NT2/D1 (cell line): ENCODE measurements around the gene FAM3D.
"Not testable (repeated sequence)": the region's sequence is repeated elsewhere in the genome, so short reads cannot be mapped to it uniquely, and the experiment has no call there.

Source experiments
- DNase-seq: peaks from one replicate; pipeline ENCODE4 v3.0.0-alpha.2; 2011; ENCODE audit warnings: low read depth, low spot score
- H3K27me3 ChIP-seq: 2 replicates; pipeline ENCODE4 v1.6.0; 2011; ENCODE audit warnings: mild to moderate bottlenecking; ENCODE audit not compliant: insufficient read length, insufficient read depth
- H3K36me3 ChIP-seq: 2 replicates; pipeline ENCODE4 v1.6.1; 2011; ENCODE audit warnings: mild to moderate bottlenecking, low read length, mixed read lengths; ENCODE audit not compliant: insufficient read depth, insufficient read length
- H3K4me1 ChIP-seq: 2 replicates; pipeline ENCODE4 v1.5.1; 2011; ENCODE audit not compliant: insufficient read depth, insufficient read length
- H3K4me3 ChIP-seq: 2 replicates; pipeline ENCODE4 v1.5.1; 2011; ENCODE audit warnings: low read depth; ENCODE audit not compliant: insufficient read length
- H3K9ac ChIP-seq: 2 replicates; pipeline ENCODE4 v1.6.0; 2011; ENCODE audit warnings: low read depth; ENCODE audit not compliant: insufficient read length
- H3K9me3 ChIP-seq: 2 replicates; pipeline ENCODE4 v1.5.1; 2011; ENCODE audit warnings: mild to moderate bottlenecking, low read length; ENCODE audit not compliant: insufficient read depth
- SUZ12 ChIP-seq: IDR thresholded peaks from 2 replicates; pipeline ENCODE4 v1.6.1; 2011; ENCODE audit not compliant: insufficient read length, insufficient read depth; ENCODE audit errors: extremely low read depth
- YY1 ChIP-seq: IDR thresholded peaks from 2 replicates; pipeline ENCODE4 v1.6.1; 2011; ENCODE audit not compliant: insufficient read length, insufficient read depth
- ZNF274 ChIP-seq: IDR thresholded peaks from 2 replicates; pipeline ENCODE4 v1.6.1; 2011; ENCODE audit warnings: mild to moderate bottlenecking, low read depth, low read length

The FAM3D gene, protein sequence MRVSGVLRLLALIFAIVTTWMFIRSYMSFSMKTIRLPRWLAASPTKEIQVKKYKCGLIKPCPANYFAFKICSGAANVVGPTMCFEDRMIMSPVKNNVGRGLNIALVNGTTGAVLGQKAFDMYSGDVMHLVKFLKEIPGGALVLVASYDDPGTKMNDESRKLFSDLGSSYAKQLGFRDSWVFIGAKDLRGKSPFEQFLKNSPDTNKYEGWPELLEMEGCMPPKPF

DNA sequence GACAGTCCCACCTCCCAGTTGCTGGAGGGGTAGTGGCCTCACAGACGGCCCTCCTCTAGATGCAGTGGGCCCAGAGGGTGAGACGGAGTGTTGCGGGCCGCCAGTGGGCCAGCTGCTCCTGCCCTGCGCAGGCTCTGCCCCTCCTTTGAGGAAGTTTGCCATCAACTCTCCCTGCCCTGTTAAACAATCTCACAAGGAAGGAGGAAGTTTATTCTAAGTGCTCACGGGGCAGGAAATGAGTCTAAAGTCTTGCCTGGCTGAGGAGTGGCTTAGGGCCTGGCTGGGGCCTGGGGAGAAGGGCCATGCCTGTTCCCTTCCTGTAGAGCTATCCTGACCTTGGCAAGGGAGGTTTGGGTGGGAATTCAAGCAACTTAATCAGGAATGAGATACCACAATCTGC lies at the start of gene FAM3D:
Gene FAM3D, minus strand, starts transcription at position 92 of the 400 bp plus-strand sequence. CDS start 11,211 bp downstream, outside the sequence.
- TF ChIP-seq ZNF274 (no peak), YY1 (no peak), SUZ12 (no peak)

DNA sequence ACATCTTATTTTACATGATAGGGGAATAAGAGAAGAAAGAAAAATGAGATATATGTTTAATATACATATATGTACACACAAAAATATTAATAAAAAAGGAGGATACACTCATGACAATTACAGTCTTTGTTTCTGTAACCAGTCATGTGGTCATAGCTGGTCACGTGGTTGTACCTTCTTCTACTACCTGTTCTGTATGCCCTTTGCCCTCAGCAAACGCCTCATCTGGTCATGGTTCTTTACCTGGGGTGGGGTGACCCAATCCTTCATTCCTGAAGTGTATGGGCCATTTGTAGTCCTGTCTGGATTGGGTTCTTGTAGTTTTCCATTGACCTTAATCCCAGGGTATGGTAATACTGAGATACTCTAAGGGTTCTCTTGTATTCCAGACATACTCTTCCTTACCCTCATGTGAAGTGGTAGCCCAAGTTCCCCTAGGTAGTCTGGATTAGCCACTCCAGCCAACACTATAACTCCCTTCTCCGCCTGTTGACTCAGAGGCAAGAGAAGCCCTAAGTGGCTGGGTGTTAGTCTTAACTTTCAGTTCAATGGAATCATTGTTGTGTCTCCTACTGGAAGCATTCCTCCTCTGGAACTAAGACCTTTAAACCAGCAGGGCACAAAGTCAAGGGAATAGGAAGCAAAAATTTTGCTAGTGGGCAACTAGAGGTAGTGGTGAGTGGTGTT lies 47.3 kb upstream of the FAM3D start:
- Histone ChIP-seq H3K4me3 (no peak overlapping the region), H3K9ac (no peak overlapping the region), H3K36me3 (no peaks in the 10 kb centered on the region), H3K27me3 (no peaks in the 10 kb centered on the region), H3K4me1 (no peaks in the 10 kb centered on the region), H3K9me3 (no peaks in the 10 kb centered on the region)
- DNase-seq, result no peak
- TF ChIP-seq ZNF274 (no peak), YY1 (no peak), SUZ12 (no peak)

More for the DNA sequence above, at the start of gene FAM3D:
- no peak for DNase-seq
- H3K9me3 ChIP-seq, result no peaks in the 10 kb centered on the region
- H3K4me1 ChIP-seq, result no peaks in the 10 kb centered on the region
- no peaks in the 10 kb centered on the region for H3K27me3 ChIP-seq
- no peak within 1 kb of the TSS for H3K9ac ChIP-seq
- no peaks in the 10 kb centered on the region for H3K36me3 ChIP-seq
- no peak within 1 kb of the TSS for H3K4me3 ChIP-seq

DNA sequence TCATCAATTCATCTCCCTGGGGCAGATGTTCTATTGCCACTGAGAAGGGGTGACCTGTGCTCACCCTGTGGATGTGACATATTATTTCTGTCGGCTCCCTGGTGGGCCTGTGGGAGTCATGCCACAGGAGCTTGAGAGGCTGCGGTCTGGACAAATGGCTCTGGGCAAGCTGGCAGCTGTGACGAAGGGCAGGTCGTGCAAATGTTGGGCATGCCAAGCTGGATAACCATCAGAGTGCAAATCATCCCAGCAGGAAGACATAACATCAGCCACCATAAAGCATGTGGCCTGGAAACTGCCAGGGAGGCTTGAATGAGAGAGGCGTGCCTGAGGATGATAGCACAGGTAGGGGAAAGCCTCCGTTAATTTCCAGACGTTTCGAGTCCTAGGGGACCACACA lies 45.3 kb upstream of the FAM3D start:
- Histone ChIP-seq H3K27me3 (no peaks in the 10 kb centered on the region), H3K9ac (no peak overlapping the region), H3K4me1 (no peaks in the 10 kb centered on the region), H3K4me3 (no peak overlapping the region), H3K9me3 (no peaks in the 10 kb centered on the region), H3K36me3 (no peaks in the 10 kb centered on the region)
- no peak for DNase-seq
- TF ChIP-seq ZNF274, result no peak
- no peak for TF ChIP-seq SUZ12
- no peak for TF ChIP-seq YY1

DNA sequence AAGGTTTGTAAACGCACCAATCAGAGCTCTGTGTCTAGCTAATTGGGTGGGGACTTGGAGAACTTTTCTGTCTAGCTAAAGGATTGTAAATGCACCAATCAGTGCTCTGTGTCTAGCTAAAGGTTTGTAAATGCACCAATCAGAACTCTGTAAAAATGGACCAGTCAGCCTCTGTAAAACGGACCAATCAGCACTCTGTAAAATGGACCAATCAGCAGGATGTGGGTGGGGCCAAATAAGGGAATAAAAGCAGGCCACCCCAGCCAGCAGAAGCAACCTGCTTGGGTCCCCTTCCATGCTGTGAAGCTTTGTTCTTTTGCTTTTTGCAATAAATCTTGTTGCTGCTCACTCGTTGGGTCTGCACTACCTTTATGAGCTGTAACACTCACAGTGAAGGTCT lies 42.4 kb upstream of the FAM3D start:
- not testable (repeated sequence) for H3K9ac ChIP-seq, H3K4me1 ChIP-seq, H3K4me3 ChIP-seq, H3K9me3 ChIP-seq, DNase-seq, H3K36me3 ChIP-seq, H3K27me3 ChIP-seq

DNA sequence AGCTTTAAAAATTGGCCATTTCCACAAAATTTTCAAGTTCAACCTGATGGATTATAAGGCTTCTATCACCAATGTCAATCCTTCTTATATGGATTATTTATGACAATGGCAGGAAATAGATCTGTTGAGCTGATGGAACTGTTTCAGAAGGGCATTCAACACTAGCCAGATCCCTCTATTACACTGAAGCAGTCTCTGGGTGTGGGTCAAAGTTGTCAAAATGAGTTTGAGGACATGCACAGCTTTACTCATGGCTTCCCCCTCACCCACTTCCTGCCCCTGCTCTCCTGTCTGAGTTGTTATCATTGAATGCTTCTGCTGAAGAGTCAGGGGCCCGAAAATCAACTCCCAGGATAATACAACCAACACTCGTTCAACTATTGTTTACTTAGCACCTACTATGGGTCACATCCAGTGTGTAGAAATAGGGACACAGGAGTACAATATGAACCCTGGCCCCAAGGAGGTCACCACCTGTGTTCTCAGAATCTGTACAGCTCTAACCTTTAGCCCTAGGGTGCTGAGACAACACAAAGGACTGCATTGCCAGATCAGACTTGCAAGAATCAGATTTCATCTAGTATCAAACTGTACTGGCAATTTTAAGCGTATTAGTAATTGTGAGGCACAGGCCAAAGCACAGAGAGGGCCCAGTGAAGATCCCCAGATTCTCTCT lies 41.7 kb upstream of the FAM3D start:
- TF ChIP-seq ZNF274 (no peak), SUZ12 (no peak), YY1 (no peak)
- H3K36me3 ChIP-seq, result no peaks in the 10 kb centered on the region

DNA sequence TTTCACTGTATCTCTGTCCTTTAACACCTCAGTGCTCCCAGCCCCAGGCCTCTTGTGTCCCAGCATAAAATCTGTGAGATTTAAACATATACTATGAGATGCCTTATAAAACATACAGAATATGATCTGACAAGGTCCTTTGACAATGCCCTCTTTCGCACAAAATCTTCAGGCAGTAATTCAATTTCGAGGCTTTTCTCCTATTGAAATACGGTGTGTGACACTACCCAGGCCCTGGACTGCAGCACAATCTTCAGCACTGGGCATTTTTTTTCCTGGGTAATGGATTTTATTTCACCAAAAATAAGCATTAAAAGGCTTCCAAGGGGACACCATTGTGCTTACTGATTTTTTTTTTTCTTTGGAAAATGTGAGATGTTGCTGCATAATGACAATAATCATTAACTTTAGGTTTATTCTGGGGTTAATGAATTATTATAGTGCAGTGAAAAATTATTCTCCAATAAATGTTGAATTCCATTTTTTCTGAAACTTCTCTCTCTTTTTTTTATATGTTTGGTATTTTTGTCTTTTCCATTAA lies 40.9 kb upstream of the FAM3D start:
- TF ChIP-seq YY1, result no peak
- TF ChIP-seq ZNF274, result no peak
- TF ChIP-seq SUZ12, result no peak
- DNase-seq, result no peak
- no peaks in the 10 kb centered on the region for H3K4me1 ChIP-seq
- no peak overlapping the region for H3K9ac ChIP-seq
- H3K9me3 ChIP-seq, result no peaks in the 10 kb centered on the region
- no peaks in the 10 kb centered on the region for H3K36me3 ChIP-seq
- H3K27me3 ChIP-seq, result no peaks in the 10 kb centered on the region
- H3K4me3 ChIP-seq, result no peak overlapping the region

More for the DNA sequence above, 41.7 kb upstream of the FAM3D start:
- no peaks in the 10 kb centered on the region for H3K4me1 ChIP-seq
- no peak overlapping the region for H3K9ac ChIP-seq
- H3K9me3 ChIP-seq, result no peaks in the 10 kb centered on the region
- no peak for DNase-seq
- H3K27me3 ChIP-seq, result no peaks in the 10 kb centered on the region
- H3K4me3 ChIP-seq, result no peak overlapping the region

DNA sequence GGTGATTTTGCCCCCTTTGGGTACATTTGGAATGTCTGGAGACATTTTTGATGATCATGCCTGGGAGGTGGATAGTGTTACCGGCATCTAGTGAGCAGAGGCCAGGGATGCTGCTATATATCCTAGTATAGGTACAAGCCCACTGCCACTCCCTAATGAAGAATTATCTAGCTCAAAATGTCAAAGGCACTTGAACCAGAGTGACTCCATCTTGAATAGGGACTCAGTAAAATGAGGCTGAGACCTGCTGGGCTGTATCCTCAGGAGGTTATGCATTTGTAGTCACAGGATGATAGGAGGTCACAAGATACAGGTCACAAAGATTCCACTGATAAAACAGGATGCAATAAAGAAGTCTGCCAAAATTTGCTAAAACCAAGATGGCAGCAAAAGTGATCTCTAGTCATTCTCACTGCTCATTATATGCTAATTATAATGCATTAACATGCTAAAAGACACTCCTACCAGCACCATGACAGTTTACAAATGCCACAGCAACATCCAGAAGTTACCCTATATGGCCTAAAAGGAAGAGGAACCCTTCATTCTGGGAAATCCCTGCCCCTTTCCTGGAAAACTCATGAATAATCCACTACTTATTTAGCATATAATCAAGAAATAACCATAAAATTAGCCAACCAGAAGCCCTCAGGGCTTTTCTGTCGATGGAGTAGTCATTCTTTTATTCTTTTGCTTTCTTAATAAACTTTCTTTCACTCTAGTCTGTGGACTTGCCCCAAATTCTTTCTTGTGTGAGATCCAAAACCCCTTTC lies 40.0 kb upstream of the FAM3D start:
- TF ChIP-seq ZNF274 (no peak), YY1 (no peak), SUZ12 (no peak)
- Histone ChIP-seq H3K4me3 (no peak overlapping the region), H3K9me3 (no peaks in the 10 kb centered on the region), H3K4me1 (no peaks in the 10 kb centered on the region), H3K9ac (no peak overlapping the region), H3K27me3 (no peaks in the 10 kb centered on the region), H3K36me3 (no peaks in the 10 kb centered on the region)
- no peak for DNase-seq
